HepG2 (cell line): ENCODE results near the gene KDM4B.

ENCODE experiments used
- GABPA ChIP-seq, 2 experiments: IDR thresholded peaks; 2 replicates each; pipeline ENCODE4 v1.6.1; 2011 to 2016; ENCODE audit warnings: low read depth in 2 of 2, low read length in 1 of 2, missing biosample characterization in 1 of 2, missing genetic modification characterization in 1 of 2
- JUN ChIP-seq: sonication (generic); formaldehyde crosslinking; IDR thresholded peaks from 2 replicates; pipeline ENCODE4 v1.4.0; 2020; ENCODE audit warnings: mild to moderate bottlenecking, missing genetic modification reagents
- PATZ1 ChIP-seq: sonication (generic); formaldehyde crosslinking; IDR thresholded peaks from 2 replicates; pipeline ENCODE4 v1.4.0; 2020; ENCODE audit warnings: missing genetic modification reagents
- RNF2 ChIP-seq: fragments of 450-650 bp; conservative IDR thresholded peaks from 2 replicates; pipeline ENCODE4 v1.6.1; 2016; ENCODE audit warnings: low read depth
- SRF ChIP-seq: IDR thresholded peaks from 2 replicates; pipeline ENCODE4 v1.6.1; 2011; ENCODE audit warnings: mild to moderate bottlenecking, low read depth, low read length, moderate library complexity
- TBX2 ChIP-seq: sonication (generic); formaldehyde crosslinking; IDR thresholded peaks from 2 replicates; pipeline ENCODE4 v1.5.0; 2020; ENCODE audit warnings: missing genetic modification reagents, mild to moderate bottlenecking, borderline replicate concordance
- ZBTB21 ChIP-seq: sonication (generic); formaldehyde crosslinking; IDR thresholded peaks from 2 replicates; pipeline ENCODE4 v1.4.0; 2020; ENCODE audit warnings: missing genetic modification reagents
- ZNF567 ChIP-seq: sonication (generic); formaldehyde crosslinking; IDR thresholded peaks from 2 replicates; pipeline ENCODE4 v1.8.1; 2023; ENCODE audit warnings: mild to moderate bottlenecking, missing genetic modification reagents, borderline replicate concordance
- ZNF761 ChIP-seq: sonication (generic); formaldehyde crosslinking; conservative IDR thresholded peaks from 2 replicates; pipeline ENCODE4 v1.4.0; 2020; ENCODE audit warnings: mild to moderate bottlenecking, missing genetic modification reagents
- TF ChIP-seq, protein P1 (sequence below): sonication (generic); formaldehyde crosslinking; IDR thresholded peaks from 2 replicates; pipeline ENCODE4 v1.5.0; 2020; ENCODE audit warnings: mild to moderate bottlenecking, missing genetic modification reagents, moderate library complexity
- TF ChIP-seq, protein P2 (sequence below): sonication (generic); formaldehyde crosslinking; IDR thresholded peaks from 2 replicates; pipeline ENCODE4 v1.4.0; 2020; ENCODE audit warnings: missing genetic modification reagents
- TF ChIP-seq, protein P3 (sequence below): sonication (generic); formaldehyde crosslinking; IDR thresholded peaks from 2 replicates; pipeline ENCODE4 v1.4.0; 2020; ENCODE audit warnings: missing genetic modification reagents

- TF ChIP-seq RNF2 (no peak), GABPA (IDR thresholded peaks at IDR 0.05; ENCODE audit: low read depth, low read length) (no peak), GABPA (CRISPR knock-in tag; IDR thresholded peaks at IDR 0.05; ENCODE audit: low read depth) (no peak), JUN (CRISPR knock-in tag) (no peak), ZBTB21 (CRISPR knock-in tag) (no peak), ZNF567 (no peak), PATZ1 (no peak), ZNF761 (CRISPR knock-in tag) (no peak), SRF (no peak), TBX2 (no peak)
- TF ChIP-seq, protein P1, sequence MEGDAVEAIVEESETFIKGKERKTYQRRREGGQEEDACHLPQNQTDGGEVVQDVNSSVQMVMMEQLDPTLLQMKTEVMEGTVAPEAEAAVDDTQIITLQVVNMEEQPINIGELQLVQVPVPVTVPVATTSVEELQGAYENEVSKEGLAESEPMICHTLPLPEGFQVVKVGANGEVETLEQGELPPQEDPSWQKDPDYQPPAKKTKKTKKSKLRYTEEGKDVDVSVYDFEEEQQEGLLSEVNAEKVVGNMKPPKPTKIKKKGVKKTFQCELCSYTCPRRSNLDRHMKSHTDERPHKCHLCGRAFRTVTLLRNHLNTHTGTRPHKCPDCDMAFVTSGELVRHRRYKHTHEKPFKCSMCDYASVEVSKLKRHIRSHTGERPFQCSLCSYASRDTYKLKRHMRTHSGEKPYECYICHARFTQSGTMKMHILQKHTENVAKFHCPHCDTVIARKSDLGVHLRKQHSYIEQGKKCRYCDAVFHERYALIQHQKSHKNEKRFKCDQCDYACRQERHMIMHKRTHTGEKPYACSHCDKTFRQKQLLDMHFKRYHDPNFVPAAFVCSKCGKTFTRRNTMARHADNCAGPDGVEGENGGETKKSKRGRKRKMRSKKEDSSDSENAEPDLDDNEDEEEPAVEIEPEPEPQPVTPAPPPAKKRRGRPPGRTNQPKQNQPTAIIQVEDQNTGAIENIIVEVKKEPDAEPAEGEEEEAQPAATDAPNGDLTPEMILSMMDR (CRISPR knock-in tag), result no peak
- TF ChIP-seq, protein P2, sequence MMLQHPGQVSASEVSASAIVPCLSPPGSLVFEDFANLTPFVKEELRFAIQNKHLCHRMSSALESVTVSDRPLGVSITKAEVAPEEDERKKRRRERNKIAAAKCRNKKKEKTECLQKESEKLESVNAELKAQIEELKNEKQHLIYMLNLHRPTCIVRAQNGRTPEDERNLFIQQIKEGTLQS, result no peak
- TF ChIP-seq, protein P3, sequence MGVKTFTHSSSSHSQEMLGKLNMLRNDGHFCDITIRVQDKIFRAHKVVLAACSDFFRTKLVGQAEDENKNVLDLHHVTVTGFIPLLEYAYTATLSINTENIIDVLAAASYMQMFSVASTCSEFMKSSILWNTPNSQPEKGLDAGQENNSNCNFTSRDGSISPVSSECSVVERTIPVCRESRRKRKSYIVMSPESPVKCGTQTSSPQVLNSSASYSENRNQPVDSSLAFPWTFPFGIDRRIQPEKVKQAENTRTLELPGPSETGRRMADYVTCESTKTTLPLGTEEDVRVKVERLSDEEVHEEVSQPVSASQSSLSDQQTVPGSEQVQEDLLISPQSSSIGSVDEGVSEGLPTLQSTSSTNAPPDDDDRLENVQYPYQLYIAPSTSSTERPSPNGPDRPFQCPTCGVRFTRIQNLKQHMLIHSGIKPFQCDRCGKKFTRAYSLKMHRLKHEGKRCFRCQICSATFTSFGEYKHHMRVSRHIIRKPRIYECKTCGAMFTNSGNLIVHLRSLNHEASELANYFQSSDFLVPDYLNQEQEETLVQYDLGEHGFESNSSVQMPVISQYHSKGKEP (CRISPR knock-in tag), result no peak
Observed at GRCh38 chr19:5045956-5046338, 77.0 kb downstream of the KDM4B start.
